Panc1 (cell line): ENCODE results near the gene UCMA. TPM values are rescaled to one million over a fixed set of nuclear protein-coding genes. Genes with fewer than 3 reads are reported as not detected.

Experiments
- ATAC-seq: fragments of 200-7000 bp; cut with Tn5 transposase; 2 replicates; pipeline ENCODE4 v1.9.1; 2020; ENCODE audit warnings: mild to moderate bottlenecking, moderate library complexity
- BruUV-seq: library from RNA; stranded (reverse); fragments of 400-500 nt; replicated peaks from 2 replicates; lab custom pipeline; 2021; lab: Mats Ljungman, UMichigan
- CTCF ChIA-PET: fragments of 300-600 bp; sonication (Branson Sonifier 250); formaldehyde crosslinking; loops from one replicate; lab custom pipeline; 2022; ENCODE audit warnings: antibody characterized with exemption; lab: Charles Lee
- POLR2A ChIA-PET: fragments of 300-600 bp; sonication (Branson Sonifier 250); formaldehyde crosslinking; loops from one replicate; lab custom pipeline; 2022; ENCODE audit warnings: antibody characterized with exemption; lab: Charles Lee
- DNase-seq: peaks from one replicate; pipeline ENCODE4 v3.0.0-alpha.2; 2010; ENCODE audit warnings: low read depth, low spot score
- H3K27ac ChIP-seq: 2 replicates; pipeline ENCODE4 v1.5.1; 2011; ENCODE audit warnings: mild to moderate bottlenecking, low read length, inconsistent platforms
- H3K27me3 ChIP-seq: fragments of 200-500 bp; sonication (Bioruptor generic); 2 replicates; pipeline ENCODE4 v1.6.0; 2014; ENCODE audit warnings: low read length, inconsistent platforms; ENCODE audit not compliant: control insufficient read depth, insufficient read depth
- H3K36me3 ChIP-seq: fragments of 200-500 bp; sonication (Bioruptor generic); 2 replicates; pipeline ENCODE4 v1.5.1; 2014; ENCODE audit warnings: inconsistent platforms, mild to moderate bottlenecking, low read length, moderate library complexity; ENCODE audit not compliant: control insufficient read depth, insufficient read depth
- H3K4me1 ChIP-seq: 2 replicates; pipeline ENCODE4 v1.5.1; 2011; ENCODE audit warnings: inconsistent platforms, mild to moderate bottlenecking, low read length, moderate library complexity; ENCODE audit not compliant: control insufficient read depth, insufficient read depth
- H3K4me3 ChIP-seq, 2 experiments: 2 replicates each; pipeline ENCODE4 v1.5.1; 2011 to 2012; ENCODE audit warnings: low read depth in 2 of 2, low read length in 2 of 2, mild to moderate bottlenecking in 2 of 2, inconsistent platforms in 1 of 2, moderate library complexity in 1 of 2
- H3K9me3 ChIP-seq: fragments of 200-500 bp; sonication (Bioruptor generic); 2 replicates; pipeline ENCODE4 v1.5.1; 2014; ENCODE audit warnings: low read depth, mild to moderate bottlenecking, inconsistent platforms, low read length, moderate library complexity; ENCODE audit not compliant: control insufficient read depth, insufficient read depth
- POLR2AphosphoS5 ChIP-seq: IDR thresholded peaks from 2 replicates; pipeline ENCODE4 v1.6.1; 2012; ENCODE audit warnings: mild to moderate bottlenecking, low read depth, low read length, moderate library complexity
- SIN3A ChIP-seq: IDR thresholded peaks from 2 replicates; pipeline ENCODE4 v1.6.1; 2012; ENCODE audit warnings: low read depth, mild to moderate bottlenecking, low read length, moderate library complexity, borderline replicate concordance; ENCODE audit not compliant: insufficient read depth
- TCF7L2 ChIP-seq: IDR thresholded peaks from 2 replicates; pipeline ENCODE4 v1.6.1; 2011; ENCODE audit warnings: mild to moderate bottlenecking, low read depth, low read length, inconsistent platforms
- in situ Hi-C: cut with HindIII; loops from 2 replicates; pipeline ENCODE4 v1.10.0; 2016; ENCODE audit warnings: low sequenced_read_pairs, low pct_unique_long_range_greater_than_20kb
- intact Hi-C: fragments of 100-400 bp; cut with micrococcal nuclease; formaldehyde crosslinking; loops from one replicate; pipeline ENCODE4 v1.10.0; 2022; ENCODE audit not compliant: unreplicated experiment
- total RNA-seq: library from RNA; stranded (reverse); gene quantifications from one replicate; pipeline ENCODE4 v1.2.1, GENCODE V29; 2021; ENCODE audit not compliant: unreplicated experiment
- TF ChIP-seq, protein P1 (sequence below), 2 experiments: IDR thresholded peaks; 2 replicates each; pipeline ENCODE4 v1.6.1; 2011 to 2012; ENCODE audit warnings: low read depth in 2 of 2, control low read depth in 1 of 2, low read length in 1 of 2, mild to moderate bottlenecking in 1 of 2, moderate library complexity in 1 of 2; ENCODE audit not compliant: insufficient read depth in 1 of 2
- TF ChIP-seq, protein P2 (sequence below): fragments of 450-650 bp; IDR thresholded peaks from 2 replicates; pipeline ENCODE4 v1.5.1; 2017; ENCODE audit warnings: mild to moderate bottlenecking

The UCMA gene
- total RNA-seq, 1 experiment from 2014 or later, result not detected

DNA sequence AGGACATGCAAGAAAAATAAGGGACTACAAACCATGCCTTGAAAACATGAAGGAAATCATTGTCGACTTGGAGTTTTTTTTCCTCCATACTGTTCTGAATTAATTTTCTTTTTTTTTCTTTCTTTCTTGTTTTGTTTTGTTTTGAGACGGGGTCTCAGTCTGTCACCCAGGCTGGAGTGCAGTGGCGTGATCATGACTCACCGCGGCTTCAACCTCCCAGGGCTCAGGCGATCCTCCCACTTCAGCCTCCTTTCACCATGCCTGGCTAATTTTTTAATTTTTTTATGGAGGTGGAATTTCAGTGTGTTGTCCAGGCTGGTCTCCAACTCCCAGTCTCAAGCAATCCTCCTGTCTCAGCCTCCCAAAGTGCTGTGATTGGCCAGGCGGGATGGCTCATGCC is 11.6 kb downstream of the UCMA start:
- ATAC-seq (no peak), DNase-seq (no peak)
- H3K27me3 ChIP-seq, result no peaks in the 10 kb centered on the region
- H3K9me3 ChIP-seq, result no peaks in the 10 kb centered on the region
- H3K4me3 ChIP-seq, result no peak overlapping the region
- POLR2A ChIA-PET, result interaction anchor here (0.6 kb wide), 1 partner anchor 50 kb away, joined by 3 read pairs; no protein-coding TSS in a partner anchor
- BruUV-seq, result no TSS peak
- intact Hi-C loops, result loop anchor here (5.0 kb wide), 1 partner anchor 80 kb away; the partner anchor contains the start of gene PHYH
- CTCF ChIA-PET, result no interaction called here
- H3K27ac ChIP-seq, result no peak overlapping the region
- TF ChIP-seq TCF7L2, result no peak
- TF ChIP-seq SIN3A, result no peak
- TF ChIP-seq, protein P1, sequence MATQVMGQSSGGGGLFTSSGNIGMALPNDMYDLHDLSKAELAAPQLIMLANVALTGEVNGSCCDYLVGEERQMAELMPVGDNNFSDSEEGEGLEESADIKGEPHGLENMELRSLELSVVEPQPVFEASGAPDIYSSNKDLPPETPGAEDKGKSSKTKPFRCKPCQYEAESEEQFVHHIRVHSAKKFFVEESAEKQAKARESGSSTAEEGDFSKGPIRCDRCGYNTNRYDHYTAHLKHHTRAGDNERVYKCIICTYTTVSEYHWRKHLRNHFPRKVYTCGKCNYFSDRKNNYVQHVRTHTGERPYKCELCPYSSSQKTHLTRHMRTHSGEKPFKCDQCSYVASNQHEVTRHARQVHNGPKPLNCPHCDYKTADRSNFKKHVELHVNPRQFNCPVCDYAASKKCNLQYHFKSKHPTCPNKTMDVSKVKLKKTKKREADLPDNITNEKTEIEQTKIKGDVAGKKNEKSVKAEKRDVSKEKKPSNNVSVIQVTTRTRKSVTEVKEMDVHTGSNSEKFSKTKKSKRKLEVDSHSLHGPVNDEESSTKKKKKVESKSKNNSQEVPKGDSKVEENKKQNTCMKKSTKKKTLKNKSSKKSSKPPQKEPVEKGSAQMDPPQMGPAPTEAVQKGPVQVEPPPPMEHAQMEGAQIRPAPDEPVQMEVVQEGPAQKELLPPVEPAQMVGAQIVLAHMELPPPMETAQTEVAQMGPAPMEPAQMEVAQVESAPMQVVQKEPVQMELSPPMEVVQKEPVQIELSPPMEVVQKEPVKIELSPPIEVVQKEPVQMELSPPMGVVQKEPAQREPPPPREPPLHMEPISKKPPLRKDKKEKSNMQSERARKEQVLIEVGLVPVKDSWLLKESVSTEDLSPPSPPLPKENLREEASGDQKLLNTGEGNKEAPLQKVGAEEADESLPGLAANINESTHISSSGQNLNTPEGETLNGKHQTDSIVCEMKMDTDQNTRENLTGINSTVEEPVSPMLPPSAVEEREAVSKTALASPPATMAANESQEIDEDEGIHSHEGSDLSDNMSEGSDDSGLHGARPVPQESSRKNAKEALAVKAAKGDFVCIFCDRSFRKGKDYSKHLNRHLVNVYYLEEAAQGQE (IDR thresholded peaks at IDR 0.05; ENCODE audit: insufficient read depth in 1 of 2, low read depth in 2 of 2, low read length in 1 of 2), result no peak
- TF ChIP-seq, protein P2, sequence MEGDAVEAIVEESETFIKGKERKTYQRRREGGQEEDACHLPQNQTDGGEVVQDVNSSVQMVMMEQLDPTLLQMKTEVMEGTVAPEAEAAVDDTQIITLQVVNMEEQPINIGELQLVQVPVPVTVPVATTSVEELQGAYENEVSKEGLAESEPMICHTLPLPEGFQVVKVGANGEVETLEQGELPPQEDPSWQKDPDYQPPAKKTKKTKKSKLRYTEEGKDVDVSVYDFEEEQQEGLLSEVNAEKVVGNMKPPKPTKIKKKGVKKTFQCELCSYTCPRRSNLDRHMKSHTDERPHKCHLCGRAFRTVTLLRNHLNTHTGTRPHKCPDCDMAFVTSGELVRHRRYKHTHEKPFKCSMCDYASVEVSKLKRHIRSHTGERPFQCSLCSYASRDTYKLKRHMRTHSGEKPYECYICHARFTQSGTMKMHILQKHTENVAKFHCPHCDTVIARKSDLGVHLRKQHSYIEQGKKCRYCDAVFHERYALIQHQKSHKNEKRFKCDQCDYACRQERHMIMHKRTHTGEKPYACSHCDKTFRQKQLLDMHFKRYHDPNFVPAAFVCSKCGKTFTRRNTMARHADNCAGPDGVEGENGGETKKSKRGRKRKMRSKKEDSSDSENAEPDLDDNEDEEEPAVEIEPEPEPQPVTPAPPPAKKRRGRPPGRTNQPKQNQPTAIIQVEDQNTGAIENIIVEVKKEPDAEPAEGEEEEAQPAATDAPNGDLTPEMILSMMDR, result no peak
- no peak for TF ChIP-seq POLR2AphosphoS5
- H3K4me1 ChIP-seq, result peaks cover 10% of the 10 kb centered on the region; the same call in 1 of the 2 replicates
- in situ Hi-C loops, result no loop called here
- H3K36me3 ChIP-seq, result no peaks in the 10 kb centered on the region

DNA sequence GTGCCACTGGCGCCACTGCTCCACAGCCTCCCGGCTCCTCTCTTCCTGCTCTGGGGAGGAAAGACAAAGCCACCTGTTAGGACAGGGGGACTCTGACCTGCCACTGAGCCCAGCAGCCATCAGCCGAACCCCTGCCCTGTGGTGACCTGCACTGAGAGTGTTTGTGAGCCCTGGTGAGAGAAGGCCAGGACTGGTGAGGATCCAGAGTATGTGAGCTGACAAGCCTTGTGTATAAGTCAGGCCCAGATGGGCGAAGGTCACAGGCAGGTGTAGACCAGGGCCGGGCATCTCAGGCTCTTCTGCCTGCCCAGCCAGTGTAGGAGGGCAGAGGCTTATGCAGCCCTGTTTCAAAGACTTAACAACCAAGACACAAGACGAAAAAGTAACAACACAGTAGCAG is 12.0 kb downstream of the UCMA start:
- Histone ChIP-seq H3K27ac (no peak overlapping the region), H3K27me3 (no peaks in the 10 kb centered on the region), H3K4me1 (peaks cover 10% of the 10 kb centered on the region; the same call in 1 of the 2 replicates), H3K36me3 (no peaks in the 10 kb centered on the region), H3K4me3 (no peak overlapping the region), H3K9me3 (no peaks in the 10 kb centered on the region)
- ChIA-PET CTCF (no interaction called here), POLR2A (no interaction called here)
- ATAC-seq (no peak), DNase-seq (no peak)
- intact Hi-C loops (loop anchor here (5.0 kb wide), 1 partner anchor 80 kb away; the partner anchor contains the start of gene PHYH), in situ Hi-C loops (no loop called here)
- TF ChIP-seq, protein P2, result no peak
- TF ChIP-seq TCF7L2 (no peak), POLR2AphosphoS5 (no peak), SIN3A (no peak)
- TF ChIP-seq, protein P1 (IDR thresholded peaks at IDR 0.05; ENCODE audit: insufficient read depth in 1 of 2, low read depth in 2 of 2, low read length in 1 of 2), result no peak
- no TSS peak for BruUV-seq
